Activated CD4-positive, alpha-beta T cell treated with anti-CD3 and anti-CD28 coated beads, Interleukin-10, Interleukin-2, amounts not matched to agents 100 ng/mL and 50 ng/mL, durations not matched to agents 16 hours and 8 hours (primary cell): Measurements from ENCODE around the gene CHDH.

Experiments
- DNase-seq: peaks from one replicate; pipeline ENCODE4 v3.0.0-alpha.2; 2020

CHDH gene, protein sequence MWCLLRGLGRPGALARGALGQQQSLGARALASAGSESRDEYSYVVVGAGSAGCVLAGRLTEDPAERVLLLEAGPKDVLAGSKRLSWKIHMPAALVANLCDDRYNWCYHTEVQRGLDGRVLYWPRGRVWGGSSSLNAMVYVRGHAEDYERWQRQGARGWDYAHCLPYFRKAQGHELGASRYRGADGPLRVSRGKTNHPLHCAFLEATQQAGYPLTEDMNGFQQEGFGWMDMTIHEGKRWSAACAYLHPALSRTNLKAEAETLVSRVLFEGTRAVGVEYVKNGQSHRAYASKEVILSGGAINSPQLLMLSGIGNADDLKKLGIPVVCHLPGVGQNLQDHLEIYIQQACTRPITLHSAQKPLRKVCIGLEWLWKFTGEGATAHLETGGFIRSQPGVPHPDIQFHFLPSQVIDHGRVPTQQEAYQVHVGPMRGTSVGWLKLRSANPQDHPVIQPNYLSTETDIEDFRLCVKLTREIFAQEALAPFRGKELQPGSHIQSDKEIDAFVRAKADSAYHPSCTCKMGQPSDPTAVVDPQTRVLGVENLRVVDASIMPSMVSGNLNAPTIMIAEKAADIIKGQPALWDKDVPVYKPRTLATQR

DNA sequence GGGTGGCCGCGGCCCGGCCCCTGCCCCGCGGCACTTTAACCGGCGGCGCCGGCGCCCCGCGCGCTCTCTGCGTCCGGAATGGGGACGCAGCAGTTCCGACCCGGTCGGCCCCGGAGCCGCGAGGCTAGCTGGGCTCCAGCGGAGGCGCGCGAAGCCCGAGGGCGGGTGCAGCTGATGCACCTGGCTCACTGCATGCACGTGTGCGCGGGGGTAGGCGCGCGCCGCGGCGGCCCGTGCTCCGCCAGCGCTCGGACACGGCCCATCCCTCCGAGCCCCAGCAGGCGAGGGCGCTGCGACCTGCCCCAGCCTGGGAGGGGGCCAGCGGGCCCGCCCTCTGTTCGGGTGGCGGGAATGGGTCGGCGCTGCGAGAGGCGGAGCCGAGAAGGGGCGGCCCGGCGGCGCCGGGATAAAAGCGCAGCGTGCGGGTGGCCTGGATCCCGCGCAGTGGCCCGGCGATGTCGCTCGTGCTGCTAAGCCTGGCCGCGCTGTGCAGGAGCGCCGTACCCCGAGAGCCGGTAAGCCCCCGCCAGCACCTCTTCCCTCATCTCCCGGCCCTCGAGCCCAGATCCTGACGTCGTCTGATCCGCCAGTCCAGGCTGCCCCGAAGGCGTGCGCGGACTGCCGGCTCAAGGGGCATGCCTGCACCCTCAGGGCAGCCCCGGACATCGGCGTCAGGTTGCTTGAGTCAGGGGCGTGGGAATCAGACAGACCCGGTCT is at the start of gene CHDH, which contains the start of gene IL17RB:
CHDH (minus strand) TSS at position 286 of the 717 bp plus-strand sequence. CDS start 22,411 bp downstream, outside the sequence.
IL17RB (plus strand) TSS at position 435 of the 717 bp plus-strand sequence; CDS start at position 456, 21 bp downstream.
- peak; percentile 44 for DNase-seq

DNA sequence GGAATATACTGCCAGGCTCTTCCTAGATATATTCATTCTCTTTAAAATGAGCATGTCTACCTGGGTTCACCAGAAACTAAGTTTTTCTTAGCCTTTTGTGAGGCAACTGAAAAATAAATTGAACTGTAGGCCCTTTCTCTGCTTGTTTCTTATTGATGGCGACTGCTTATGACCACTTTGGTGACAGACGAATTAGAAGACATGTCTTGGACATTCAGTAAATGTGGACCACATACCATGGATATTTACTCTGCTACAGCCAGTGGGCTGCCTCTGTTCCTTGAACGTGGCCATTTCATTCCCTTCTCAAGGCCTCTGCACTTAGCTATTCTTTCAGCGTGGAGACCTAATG is 46.0 kb upstream of the CHDH start:
- no peak for DNase-seq

DNA sequence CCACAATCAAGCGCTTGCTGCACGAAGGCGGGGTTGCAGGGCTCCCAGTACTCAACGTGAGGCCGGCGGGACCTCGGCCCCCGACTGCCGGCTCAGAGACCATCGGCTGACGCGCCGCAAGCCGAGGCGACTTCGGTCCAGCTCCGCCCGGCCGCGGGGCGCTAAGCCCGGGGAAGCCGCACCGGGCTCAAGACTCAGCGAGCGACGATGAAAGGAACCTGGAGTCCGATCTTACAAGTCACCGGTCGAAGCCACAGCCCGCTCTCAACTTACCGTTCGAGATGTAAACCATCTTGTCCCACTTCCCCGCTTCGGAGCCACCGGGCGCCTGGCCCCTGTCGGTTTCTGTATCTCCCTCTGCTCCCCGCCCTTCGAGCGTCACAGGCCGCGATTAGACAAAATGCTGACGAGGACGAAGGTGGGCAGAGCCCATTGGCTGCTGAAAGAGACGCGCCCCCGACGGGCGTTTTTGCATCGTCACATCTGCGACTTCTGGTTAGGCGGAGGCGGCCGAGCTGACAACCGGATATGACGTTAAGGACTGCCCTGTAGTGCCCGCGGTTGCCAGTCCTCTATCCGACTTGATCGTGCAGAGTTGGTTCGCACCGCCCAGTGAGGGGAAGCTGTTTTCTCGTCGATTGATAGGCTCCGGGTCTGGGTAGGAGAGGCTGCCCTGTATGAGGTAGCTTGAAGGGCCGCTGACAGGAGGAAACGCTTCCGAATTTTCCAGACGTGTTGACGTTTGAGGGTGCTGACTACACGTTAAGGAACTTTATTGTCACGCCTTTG is 45.5 kb upstream of the CHDH start, which contains the start of gene SELENOK:
SELENOK (minus strand) TSS at position 363 of the 789 bp plus-strand sequence.
- DNase-seq = peak; percentile 99

DNA sequence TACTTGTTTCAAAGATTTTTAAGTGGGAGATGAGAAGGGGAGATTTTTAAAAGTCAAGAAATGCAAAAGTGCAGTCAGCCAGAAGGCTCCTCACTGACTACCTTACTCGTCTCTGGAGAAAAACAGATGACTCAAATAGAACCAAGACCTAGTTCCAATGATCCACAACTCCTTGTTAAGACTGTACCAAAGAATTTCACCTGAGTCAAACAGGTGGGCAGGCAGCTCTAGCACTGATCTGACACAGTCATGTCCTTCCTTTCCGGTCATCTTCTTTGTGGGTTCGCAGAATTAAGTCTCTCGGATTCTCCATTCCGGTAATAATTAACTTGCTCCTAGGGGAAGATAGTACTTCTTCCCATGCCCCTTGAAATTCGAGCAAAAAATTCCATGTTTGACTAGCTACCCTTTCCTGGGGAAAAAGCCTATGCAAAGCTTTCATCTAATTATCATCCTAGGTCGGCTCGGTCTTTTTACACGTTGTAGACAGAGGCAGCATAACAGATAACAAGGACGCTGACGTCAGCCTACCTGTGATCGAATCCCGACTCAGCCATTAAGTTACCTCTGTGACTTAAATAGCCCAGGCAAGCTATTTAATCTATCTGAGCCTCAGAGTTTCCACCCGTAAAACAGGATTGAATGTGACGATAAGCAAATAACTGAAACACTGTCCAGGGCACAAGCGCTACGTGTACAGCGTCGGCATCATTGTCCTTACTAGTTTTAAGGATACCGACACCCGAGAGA is 44.7 kb upstream of the CHDH start:
- DNase-seq = peak; percentile 44

DNA sequence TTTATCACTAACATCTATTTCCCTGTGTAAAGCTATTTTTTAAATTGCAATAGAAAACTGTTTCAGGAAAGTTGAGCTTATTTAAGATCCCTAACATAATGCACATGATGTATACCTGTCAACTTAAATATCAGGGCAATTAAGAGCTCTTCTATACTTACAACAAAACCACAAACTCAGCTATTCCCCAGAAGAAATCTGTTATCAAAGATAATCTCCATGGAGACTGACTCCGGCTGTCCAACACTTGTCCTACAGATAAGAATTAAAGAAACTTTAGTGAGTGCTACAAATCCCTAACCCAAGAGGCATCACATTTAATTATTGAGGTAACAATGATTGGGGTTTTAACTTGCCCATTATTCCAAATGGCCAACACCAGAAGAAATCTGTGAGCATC is 42.0 kb upstream of the CHDH start:
- DNase-seq = no peak

DNA sequence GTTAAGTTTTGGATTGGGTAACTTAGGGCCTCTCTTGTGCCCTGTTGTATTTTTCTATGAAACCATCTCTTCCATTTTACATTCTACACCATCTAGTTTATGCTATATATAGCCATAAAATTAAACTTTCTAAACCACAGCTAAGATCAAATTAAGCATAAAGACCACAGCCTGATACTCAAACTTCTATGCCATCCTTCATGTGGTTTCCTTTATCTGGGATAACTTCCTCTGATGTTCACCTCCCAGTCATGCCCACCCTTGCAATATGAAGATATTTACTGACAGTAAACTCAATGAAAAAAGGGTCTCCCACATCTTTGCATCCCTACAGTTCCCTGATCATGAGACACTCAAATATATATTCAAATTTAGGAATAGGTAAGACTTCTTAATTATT is 41.2 kb upstream of the CHDH start:
- DNase-seq = no peak

DNA sequence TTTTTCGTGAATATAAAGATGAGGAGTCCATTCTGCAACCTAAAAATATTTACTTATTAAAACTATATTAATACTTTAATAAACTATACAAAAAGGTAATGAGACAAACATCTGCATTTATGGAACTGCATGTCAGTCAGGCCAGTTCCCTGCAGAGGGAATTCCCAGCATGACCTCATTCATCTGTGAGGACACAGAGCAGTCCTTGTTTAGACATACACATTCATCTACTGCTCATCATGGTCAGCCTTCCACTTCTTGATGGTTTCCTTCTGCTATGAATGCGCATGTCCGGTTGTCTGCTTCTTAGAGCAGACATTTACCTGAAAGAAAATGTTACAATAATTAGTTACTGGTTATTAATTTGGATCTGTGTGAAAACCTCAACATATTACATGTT is 39.0 kb upstream of the CHDH start:
- no peak for DNase-seq

DNA sequence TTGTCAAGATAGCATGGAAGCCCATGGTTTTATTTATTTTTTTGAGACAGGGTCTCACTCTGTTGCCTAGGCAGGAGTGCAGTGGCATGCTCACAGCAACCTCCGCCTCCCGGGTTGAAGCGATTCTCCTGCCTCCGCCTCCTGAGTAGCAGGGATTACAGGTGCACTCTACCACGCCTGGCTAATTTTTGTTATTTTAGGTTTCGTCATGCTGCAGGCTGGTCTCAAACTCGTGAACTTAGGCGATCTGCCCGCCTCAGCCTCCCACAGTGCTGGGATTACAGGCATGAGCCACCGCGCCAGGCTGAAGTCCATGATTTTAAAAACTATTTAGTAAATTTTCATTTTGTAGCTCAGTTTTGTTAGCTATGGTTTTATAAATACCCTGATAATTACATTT is 38.4 kb upstream of the CHDH start:
- DNase-seq = no peak

DNA sequence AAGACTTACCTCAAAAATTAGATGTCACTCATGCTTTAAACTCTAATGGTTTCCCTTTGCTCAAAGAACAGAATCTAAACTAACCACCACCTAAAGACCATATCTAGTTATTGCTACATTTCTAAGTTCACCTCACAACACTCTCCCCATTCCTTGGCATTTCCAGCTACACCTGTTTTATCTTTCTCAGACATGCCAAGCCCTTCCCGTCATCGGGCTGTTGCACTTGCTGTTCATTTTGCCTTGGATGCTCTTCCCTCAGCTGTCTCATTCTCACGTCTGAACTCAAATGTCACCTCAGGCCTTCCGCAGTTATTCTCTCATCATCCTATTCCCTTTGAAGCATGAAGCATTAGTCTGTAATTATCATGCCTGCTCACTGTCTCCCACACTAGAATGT is 36.8 kb upstream of the CHDH start:
- no peak for DNase-seq

DNA sequence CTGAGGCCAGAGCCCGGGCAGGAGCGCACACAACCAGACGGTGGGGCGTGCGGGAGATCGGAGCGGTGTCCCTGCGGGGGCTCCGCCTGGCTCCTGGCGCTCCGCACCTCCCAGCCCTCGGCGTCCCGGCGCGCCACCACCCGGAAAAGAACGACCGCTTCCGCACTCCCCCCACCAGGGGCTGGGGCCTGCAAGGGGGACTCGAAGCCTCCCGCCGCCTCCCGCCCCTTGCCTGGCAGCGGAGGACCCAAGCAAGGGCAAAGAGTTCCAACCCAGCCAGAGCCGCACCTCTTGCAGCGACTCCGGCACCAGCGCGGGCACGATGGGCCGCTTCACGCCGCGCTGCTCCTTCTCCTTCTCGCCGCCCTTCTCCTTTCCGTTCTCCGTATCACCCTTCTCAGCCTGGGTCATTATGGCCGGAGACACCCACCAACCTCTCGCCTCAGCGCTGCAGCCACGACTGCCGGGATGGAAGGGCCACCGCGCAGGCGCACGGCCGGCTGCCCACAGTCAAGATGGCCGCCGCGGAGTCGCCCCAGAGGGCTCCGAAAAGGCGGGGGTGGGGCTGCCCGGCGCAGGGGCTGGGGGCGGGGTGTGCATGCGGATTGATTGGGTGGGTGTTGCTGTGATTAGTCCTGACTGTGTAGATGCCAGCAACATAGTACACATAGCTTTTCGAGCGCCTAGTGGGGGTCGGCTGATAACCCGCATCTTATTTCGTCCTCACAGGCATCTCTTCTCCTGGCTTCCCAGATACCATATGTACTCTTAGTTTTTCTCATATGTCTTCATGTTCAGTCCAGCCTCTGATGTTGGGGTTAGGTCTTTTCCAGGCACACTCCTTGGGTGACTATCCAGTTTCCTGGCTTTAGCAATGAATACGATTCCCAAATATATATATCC is 35.7 kb upstream of the CHDH start, which contains the start of gene ACTR8:
ACTR8 (minus strand) TSS at position 462 of the 903 bp plus-strand sequence; CDS start at position 411, 51 bp downstream.
- DNase-seq = peak; percentile 91

DNA sequence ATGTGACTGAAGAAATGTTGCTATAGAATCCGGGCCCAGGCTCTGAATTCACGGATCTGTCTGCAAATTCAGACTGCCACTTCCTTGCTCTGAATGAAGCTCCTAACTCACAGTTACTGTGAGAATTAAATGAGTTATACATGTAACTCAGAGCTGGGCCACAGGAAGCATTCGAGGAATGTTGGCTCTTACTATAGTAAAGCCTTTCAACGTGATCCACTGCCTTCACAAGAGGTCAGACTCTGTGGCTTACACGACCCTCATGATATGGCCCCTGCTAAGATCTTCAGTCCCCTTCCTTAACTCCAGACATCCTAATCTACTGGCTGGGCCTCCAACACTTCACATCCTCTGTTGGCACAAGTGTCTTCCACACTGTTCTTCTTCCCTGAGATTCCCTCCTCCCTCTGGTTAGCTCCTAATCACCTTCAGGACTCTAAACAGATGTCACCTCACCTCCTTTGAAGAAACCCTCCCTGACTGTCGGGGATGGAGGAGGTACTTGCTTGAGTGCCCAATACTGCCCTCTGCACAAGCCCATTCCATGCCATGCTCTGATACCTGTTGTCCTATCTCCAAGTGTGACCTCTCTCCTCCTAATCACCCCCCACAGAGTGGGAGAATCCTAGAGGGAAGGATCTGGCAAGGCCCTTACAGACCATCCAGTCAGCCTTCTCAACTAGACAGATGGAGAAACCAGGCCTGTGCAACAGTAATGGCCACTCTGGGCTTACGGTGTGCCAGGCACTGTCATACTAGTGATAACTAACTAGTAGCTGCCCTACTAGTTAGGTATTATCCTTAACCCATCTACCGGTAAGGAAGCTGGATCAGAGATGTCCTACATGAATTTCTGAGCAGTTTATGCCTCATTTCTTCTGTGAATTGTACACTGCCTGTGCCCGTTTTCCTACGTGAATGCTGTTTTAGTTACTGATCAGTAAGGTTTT is 34.5 kb upstream of the CHDH start:
- DNase-seq = no peak

DNA sequence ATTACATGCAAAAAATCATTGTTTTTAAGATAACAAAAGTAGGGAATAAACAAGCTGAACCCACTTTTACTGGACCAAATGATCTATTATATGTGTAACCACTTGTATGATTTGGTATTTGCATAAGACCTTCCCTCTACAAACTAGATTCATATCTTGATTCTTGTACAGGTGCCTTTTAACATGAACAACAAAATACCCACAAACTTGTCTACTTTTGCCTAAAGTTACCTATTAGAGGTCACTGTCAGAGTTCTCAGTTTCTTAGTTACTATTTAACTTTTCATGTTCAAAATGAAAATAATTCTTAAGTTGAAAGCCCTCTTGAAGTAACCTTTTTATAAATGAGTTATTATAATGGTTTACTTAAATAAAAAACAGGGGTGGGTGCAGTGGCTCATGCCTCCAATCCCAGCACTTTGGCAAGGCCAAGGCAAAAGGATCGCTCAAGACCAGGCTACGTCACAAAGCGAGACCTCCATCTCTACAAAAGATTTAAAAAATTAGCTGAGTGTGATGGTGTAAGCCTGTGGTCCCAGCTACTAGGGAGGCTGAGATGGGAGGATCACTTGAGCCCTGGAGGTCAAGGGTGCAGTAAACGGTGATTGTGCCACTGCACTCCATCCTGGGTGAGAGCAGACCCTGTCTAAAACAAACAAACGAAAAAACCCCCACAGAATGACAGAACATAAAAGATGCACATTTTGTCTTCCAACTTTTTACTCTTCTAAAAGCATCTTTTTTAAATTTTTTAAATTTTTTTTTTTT is 19.7 kb upstream of the CHDH start:
- no peak for DNase-seq

DNA sequence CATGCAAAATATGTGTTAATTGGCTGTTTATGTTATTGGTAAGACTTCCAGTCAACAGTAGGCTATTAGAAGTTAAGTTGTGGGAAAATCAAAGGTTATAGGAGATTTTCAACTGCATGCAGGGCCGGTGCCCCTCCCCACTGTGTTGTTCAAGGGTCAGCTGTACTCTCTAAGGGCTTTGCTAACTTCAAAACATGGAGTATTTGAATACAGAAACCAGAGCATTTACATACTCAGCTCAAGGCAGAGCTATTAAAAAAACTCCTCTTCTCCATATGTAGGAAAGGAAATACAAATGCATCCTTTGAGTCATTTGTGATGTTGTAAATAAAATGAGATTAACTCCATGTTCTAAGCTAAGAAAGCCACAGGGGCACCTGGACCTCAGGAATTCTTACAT is 16.9 kb upstream of the CHDH start:
- DNase-seq = no peak

DNA sequence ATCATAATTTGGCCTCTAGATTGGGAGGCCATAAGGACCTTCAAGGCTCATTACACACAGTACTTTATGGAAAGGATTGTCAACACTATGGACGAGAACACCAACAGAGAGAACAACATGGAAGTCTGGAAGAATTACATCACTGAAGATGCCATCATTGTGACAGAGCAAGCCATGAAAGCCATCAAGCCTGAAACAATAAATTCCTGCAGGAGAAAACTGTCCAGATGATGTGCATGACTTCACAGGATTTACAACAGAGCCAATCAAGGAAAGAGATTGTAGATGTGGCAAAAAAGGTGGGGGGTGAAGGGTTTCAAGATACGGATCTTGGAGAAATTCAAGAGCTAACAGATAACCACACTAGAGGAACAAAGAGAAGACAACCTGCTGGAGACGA is 16.0 kb upstream of the CHDH start:
- no peak for DNase-seq

DNA sequence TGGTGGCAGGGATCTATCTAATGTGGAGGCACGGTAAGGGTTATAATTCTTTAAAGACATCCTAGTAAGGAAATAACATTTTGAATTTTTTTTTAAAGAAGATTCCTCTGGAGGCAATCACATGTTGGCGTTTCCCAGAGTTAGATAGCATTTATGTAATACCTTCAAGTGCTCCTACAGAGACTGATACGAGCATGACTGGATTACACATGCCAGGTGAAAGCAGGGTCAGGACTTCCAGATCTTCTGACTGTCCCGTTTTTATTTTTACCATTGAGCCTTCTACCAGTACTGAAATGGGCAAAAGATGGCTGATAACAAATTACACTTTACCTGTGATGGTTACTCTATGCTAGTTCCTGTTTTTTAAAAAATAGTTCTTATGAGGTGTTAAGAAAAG is 14.0 kb upstream of the CHDH start:
- DNase-seq = no peak

DNA sequence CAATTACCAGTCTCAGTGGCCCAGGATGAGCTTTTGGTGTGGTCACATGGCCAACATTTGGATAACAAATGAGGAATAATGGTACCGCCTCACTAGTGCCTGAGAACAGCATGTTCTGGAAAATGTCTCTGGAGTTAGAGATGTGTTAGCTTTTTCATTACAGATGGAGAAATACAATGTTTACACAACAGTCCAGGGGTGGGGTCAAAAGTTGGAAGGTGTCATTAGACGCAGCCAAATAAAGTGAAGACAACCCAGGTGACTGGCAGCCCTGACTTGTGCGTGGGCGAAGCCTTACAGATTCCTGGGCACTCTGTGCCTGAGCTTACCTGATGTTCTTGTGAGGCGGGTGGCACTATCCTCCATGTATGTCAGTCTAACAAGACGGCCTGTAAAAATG is 13.0 kb upstream of the CHDH start:
- no peak for DNase-seq

DNA sequence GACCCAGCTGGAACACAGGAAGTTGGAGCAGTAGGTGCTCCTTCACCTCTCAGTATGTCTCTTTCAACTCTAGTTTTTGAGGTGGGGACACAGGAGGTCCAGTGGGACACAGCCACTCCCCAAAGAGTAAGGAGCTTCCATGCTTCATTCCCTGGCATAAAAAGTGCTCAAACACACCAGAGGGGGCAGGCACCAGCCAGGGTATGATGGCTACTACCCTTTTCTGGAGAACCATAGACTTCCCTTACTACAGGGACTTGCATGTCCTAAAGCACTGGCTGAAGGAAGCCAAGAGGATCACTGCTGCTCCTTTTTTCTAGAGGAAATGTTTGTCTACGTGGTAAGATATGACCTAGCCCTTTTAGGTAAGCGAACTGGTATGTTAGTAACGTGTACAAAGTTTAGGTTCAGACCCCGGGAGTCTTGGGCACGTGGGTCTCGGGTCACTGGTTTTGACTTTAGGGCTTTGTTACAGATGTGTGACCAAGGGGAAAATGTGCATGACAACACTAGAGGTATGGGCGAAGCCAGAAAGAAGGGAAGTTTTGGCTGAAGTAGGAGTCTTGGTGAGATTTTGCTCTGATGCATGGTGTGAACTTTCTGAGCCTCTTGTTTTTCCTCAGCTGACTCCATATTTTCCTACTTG is 12.0 kb upstream of the CHDH start:
- no peak for DNase-seq

DNA sequence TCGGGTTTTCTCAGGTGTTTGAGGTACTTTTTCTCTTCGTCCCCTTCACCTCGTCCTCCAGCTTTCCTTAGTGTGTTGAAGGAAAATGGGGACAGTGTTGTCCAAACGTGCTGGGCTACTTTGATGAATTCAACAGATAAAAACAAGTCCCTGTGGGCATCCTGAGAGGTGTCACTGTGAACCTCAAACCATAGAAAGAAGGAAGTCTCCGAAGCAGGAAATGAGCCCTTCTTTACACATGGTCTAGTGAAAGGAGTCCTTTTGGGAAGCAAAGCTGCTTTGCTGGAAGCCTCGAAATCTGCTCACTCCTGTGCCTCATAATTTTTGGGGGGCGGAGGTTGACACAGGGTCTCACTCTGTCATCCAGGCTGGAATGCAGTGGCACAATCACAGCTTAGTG is 10.7 kb upstream of the CHDH start:
- DNase-seq = no peak
